ENCODE measurements around the gene IL1RAPL1.

IL1RAPL1 gene

GRCh38 chrX:29547877-29548276 is 960.6 kb downstream of the IL1RAPL1 start:
- no peak for DNase-seq

DNA sequence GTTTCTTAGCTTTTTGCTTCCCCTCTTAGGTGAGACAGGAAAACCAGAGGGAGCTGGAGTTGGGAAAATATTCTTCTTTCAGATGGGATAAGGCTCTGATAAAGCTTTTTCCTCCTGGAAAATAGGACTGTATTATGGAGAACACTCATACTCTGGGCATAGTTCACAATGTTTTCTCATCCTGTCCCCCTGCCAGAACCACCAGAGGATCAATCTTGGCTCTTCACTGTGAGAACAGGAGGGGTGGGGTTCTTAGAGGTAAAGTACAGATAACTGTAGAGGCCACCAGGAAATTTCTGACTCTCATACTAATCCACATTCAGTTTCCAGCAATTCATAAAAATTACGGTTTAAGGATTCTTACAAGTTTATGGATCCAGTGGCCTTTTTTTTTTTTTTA is 966.3 kb downstream of the IL1RAPL1 start:
- no peak for DNase-seq

GRCh38 chrX:29555465-29556091 is 968.3 kb downstream of the IL1RAPL1 start:
- no peak for DNase-seq

DNA sequence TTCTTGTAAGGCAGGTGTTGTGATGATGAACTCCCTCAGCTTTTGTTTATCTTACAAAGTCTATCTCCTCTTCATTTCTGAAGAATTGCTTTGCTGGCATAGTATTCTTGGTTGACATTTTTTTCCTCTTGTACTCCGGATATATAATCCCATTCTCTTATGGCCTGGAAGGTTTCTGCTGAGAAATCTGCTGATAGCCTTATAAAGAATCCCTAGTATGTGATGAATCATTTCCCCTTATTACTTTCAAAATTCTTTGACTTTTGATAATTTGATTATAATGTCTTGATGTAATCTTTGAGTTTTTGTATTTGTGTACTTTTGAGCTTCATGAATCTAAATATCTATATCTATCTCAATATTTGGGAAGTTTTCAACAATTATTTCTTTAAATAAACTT is 972.8 kb downstream of the IL1RAPL1 start:
- no peak for DNase-seq

DNA sequence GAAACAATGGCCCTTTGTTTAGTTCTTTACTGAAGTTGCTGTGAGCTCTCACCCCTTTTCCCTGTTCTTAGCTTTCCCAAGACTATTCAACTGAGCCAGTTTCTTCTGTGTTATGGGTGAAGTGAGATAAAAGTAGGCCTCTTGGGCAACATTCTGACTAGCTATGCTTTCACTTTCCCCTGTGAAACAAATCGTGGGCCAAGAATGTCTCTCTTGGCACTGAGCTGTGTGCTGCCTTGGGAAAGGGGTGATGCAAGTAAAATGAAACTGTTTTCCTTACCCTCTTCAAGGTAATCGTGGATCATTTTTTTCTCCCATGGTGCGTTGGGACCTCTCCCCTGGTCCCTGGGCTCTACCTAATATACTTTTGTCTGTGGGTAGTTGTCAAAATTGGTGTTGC is 974.2 kb downstream of the IL1RAPL1 start:
- DNase-seq = no peak

- DNase-seq = no peak
These were observed 993.3 kb downstream of the IL1RAPL1 start for GRCh38 chrX:29580560-29580959.

DNA sequence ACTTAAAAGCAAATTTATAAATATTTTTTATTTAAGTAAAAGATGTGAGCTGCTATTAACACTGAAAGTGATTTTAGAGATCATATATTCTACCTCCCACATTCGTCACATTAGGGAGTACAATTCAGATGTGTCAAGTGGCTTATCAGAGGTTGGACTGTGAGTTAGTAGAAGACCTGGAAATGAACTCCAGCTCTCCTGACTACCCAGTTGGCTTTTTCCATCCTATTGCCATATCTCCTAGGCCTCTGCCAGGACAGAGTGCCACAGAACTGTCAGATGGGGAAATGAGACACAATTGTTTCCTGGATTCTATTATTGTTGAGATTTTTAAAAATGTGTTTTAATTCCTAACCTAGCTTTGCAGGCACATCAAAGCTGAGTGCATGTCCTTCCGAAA is 994.0 kb downstream of the IL1RAPL1 start:
- DNase-seq = no peak

- no peak for DNase-seq
These were observed 999.9 kb downstream of the IL1RAPL1 start for GRCh38 chrX:29587107-29587506.

- no peak for DNase-seq
These were observed 1003.7 kb downstream of the IL1RAPL1 start for GRCh38 chrX:29590921-29591320.

DNA sequence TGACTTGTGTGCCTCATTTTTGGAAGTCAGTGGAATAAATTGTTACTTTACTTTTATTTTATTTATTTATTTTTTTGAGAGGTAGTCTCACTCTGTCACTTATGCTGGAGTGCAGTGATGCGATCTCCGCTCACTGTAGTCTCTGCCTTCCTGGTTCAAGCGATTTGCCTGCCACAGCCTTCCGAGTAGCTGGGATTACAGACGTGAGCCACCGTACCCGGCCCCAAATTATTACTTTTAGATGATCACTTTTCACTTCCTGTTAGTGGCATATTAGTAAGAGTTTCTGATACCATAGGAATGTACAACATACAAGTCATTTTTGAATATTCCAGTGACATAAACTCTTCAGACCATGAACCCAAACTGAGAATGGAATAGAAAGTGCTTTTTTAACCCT is 1017.1 kb downstream of the IL1RAPL1 start:
- DNase-seq = no peak

DNA sequence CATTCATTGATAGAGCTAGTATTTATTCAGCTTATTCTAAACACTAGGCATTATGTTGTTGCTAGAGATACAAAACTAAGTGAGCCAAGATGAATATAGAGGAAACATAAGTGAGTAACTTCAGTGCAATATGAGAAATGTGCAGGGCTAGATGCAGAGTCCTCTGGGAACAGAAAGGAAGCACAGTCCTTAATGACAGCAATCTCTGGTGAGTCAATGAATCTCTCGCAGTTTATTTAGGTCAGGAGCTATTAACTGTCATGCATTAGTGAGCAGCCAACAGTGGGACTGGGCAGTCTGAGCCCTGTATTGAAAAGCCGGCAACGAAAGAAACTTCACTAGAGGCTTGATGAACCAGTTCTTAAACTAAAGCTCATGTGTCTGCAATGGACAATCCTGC is 1030.0 kb downstream of the IL1RAPL1 start:
- DNase-seq = no peak

- peak in 1 of 2 experiments; percentile 50 for DNase-seq
These were observed 1030.5 kb downstream of the IL1RAPL1 start for GRCh38 chrX:29617725-29618124.

GRCh38 chrX:29627833-29628232 is 1040.6 kb downstream of the IL1RAPL1 start:
- no peak for DNase-seq

GRCh38 chrX:29634516-29634915 is 1047.3 kb downstream of the IL1RAPL1 start:
- no peak for DNase-seq

- no peak for DNase-seq
These were observed 1049.1 kb downstream of the IL1RAPL1 start for GRCh38 chrX:29636331-29636730.

GRCh38 chrX:29640106-29640505 is 1052.9 kb downstream of the IL1RAPL1 start:
- DNase-seq = no peak

DNA sequence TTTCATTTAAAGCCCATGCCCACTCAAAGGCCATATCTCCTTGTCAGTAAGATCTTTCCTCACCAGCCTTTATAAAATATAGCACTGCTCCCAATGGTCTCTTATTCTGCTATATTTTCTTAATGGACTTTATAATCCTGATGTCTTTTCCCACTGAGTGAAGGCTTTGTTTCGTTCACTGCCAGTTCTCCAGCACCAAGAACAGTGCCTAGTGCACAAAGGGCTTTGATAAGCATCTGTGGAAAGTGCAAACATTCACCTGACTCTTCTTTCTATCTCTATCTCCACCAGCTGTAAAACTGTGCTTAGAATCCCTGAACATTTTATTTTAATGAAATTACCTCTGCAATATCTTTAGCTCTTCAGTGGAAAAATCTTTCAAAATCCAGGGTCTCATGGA is 1054.2 kb downstream of the IL1RAPL1 start:
- no peak for DNase-seq

DNA sequence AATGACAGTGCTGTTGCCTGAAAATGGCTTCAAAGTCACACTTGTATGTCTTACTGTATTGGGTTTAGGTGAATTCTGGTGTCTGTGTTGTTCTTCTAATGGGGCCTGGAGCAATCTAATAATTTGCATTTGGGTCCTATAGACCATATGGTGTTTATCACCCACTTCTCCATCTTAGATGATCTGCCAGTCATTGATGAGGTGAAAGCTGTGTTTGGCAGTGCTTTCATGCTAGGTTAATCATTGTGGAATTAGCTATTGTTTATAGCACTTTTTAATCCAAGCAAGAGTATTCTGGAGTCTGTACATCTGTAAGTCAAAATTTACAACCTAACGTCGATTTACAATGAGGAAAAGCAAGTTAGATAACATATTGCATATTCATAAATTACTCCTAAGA is 1055.9 kb downstream of the IL1RAPL1 start:
- DNase-seq = peak in 1 of 2 experiments; percentile 15

DNA sequence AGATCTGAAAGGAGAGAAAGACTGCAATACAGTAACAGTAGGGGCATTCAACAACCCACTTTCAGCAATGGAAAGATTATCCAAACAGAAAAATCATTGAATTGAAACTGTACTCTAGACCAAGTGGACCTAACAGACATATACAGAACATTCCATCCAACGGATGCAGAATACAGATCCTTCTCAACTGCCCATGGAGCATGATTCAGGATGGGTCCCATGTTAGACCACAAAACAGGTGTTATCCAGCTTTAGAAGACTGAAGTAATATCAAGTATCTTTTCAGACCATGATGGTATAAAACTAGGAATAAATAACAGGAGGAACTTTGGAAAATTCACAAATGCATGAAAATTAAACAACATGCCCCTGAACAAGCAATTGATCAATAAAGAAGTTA is 1060.9 kb downstream of the IL1RAPL1 start:
- DNase-seq = no peak

DNA sequence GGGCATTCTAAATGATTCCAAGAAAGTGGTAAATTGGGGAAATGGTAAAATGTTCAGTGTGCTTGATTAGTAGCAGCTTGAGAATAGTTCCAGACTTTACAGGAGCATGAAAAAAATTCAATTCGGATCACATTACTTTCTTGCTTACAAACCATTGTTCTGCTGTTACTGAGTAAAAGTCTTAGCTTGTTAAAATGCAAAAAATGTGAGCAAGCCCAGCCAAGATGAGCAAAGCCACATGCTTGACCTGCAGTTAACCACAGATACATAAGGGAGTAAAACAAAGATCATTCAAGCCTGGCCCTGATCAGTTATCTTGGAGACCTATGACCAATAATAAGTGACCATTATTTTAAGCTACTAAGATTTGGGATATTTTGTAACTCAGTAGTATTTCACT is 1065.2 kb downstream of the IL1RAPL1 start:
- DNase-seq = no peak

- no peak for DNase-seq
These were observed 1066.5 kb downstream of the IL1RAPL1 start for GRCh38 chrX:29653721-29654120.

DNA sequence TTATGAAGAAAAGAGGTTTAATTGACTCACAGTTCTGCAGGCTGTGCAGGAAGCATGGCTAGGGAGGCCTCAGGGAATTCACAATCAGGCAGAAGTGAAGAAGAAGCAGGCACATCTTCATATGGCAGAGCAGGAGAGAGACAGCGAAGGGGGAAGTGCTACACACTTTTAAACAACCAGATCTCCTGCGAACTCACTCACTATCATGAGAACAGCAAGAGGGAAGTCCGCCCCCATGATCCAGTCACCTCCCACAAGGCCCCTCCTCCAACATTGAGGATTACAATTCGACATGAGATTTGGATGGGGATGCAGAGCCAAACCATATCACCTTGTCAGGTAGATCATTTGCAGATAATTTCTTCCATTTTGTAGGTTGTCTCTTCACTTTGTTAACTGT is 1072.7 kb downstream of the IL1RAPL1 start:
- DNase-seq = no peak

GRCh38 chrX:29661290-29661689 is 1074.0 kb downstream of the IL1RAPL1 start:
- no peak for DNase-seq

DNA sequence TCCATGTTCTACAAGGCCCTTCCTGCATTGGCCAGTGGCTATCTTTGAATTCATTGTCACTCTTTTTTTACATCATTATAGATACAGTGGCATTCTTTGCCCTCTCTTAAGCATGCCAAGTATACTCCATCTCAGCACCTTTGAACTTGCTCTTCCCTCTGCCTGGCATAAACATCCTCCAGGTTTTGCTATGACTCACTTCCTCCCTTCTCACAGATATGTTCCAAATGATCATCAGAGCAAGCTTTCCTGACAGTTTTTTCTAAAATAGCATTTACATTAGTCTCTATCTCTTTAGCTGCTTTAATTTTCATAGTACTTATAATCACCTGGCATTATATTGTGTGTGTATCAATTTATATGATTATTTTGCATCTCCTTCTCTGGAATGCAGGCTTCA is 1074.9 kb downstream of the IL1RAPL1 start:
- DNase-seq = no peak

- DNase-seq = no peak
These were observed 1075.7 kb downstream of the IL1RAPL1 start for GRCh38 chrX:29662759-29663503.
